Measurements from ENCODE around the gene SHF.

DNA sequence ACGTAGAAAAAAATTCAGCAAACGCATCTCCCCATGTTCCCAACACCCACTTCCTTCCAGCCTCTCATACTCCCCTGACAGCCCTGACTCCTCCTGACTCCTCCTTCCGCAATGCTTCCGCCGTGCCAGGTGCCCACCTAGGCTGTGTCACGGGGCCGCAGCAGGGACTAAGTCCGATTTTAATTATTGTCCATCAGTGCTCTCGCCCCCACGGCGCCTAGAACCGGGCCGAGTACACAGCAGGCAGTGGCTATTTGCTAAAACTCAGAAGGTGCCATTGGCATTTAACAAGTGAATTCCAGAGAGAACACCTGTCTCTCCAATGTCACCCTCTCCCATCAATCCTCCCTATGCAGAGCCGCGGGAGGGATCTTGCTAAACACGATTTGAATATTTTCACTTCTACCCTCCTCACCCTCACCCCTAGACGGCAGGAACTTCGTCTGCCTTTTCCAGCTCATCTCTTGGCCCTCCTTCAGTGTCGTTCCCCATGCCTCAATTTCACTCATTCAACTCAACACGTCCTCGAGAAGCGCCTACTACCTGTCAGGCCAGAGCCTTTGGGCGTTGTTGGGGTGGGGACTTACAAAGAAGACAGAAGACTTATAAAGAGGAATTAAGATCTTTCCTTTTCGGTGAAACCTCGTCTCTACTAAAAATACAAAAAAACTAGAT lies 11.5 kb upstream of the SHF start:
- no peak for TF ChIP-seq POLR2AphosphoS5 (IDR thresholded peaks at IDR 0.05; ENCODE audit: low read depth, low read length)
- TF ChIP-seq, protein P1, sequence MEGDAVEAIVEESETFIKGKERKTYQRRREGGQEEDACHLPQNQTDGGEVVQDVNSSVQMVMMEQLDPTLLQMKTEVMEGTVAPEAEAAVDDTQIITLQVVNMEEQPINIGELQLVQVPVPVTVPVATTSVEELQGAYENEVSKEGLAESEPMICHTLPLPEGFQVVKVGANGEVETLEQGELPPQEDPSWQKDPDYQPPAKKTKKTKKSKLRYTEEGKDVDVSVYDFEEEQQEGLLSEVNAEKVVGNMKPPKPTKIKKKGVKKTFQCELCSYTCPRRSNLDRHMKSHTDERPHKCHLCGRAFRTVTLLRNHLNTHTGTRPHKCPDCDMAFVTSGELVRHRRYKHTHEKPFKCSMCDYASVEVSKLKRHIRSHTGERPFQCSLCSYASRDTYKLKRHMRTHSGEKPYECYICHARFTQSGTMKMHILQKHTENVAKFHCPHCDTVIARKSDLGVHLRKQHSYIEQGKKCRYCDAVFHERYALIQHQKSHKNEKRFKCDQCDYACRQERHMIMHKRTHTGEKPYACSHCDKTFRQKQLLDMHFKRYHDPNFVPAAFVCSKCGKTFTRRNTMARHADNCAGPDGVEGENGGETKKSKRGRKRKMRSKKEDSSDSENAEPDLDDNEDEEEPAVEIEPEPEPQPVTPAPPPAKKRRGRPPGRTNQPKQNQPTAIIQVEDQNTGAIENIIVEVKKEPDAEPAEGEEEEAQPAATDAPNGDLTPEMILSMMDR (IDR thresholded peaks at IDR 0.05; ENCODE audit: control extremely low read depth in 1 of 3, insufficient read depth in 1 of 3, low read depth in 1 of 3, low read length in 3 of 3): no peak
- TF ChIP-seq EP300 (IDR thresholded peaks at IDR 0.05; ENCODE audit: borderline replicate concordance in 1 of 2, low read depth in 2 of 2, low read length in 2 of 2): no peak
- TF ChIP-seq NRF1 (IDR thresholded peaks at IDR 0.05; ENCODE audit: low read depth, low read length): no peak
- no peak for TF ChIP-seq TBP (IDR thresholded peaks at IDR 0.05; ENCODE audit: low read depth, low read length)
- TF ChIP-seq SRF (IDR thresholded peaks at IDR 0.05; ENCODE audit: low read depth, low read length): no peak
